Measurements from ENCODE around the gene ZMYM2.

ZMYM2 gene

DNA sequence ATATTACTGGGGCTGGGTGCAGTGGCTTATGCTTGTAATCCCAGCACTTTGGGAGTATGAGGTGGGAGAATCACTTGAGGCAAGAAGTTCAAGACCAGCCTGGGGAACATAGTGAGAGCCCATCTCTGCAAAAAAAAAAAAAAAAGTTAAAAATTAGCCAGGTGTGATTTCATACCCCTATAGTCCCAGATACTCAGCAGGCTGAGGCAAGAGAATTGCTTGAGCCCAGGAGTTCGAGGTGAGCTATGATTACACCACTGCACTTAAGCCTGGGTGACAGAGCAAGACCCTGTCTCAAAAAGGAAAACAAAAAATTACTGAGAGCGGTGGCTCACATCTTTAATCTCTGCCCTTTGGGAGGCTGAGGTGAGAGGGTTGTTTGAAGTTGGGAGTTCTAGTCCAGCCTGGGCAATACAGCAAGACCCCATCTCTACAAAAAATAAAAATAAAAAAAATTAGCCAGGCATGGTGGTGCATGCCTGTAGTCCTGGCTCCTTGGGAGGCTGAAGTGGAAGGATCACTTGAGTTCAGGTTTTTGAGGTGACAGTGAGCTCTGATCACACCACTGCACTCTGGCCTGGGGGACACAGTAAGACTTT lies 87.5 kb downstream of the ZMYM2 start:
- DNase-seq (ENCODE audit: low read depth in 3 of 3), result no peak

DNA sequence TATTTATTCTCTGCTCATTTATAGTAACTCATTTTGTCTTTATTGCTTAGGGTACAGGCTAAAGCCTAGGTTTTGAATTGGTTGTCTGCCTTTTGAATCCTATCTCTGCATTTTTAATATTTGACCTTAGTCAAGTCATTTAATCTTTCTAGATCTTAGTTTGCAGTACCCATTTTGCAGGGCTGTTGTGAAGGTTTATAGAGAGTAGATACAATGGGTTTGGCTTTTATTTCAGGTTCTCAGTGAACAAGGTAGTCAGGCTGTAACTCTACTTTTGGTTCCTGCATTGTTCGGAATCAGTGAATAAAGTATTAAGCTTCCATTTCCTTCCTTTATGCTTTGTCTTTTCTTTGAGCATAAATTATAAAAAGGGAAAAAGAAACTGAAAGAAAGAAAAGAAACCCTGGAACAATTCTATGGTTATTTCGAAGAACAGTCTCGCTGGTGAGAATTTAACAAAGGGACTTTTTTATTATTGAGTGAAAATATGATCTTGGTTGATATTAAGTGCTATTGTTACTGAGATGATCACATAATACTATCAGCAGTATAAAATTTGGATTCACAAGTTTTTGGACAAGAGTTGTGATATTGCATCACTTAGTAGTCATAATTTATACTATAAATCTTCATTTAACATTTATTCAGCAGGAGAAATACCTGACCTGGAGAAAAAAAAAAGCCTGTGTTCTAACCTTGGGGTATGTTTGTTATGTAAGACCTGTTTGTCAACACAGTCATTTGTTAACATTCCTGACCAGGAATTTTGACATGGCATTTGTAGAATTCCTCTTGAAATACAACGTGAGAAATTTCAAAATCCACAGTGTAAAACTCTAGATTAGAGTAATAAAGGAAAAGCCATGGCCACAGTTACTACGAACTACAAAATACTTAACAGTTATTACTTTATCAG lies 91.3 kb downstream of the ZMYM2 start:
- DNase-seq (ENCODE audit: low read depth in 3 of 3), result no peak

DNA sequence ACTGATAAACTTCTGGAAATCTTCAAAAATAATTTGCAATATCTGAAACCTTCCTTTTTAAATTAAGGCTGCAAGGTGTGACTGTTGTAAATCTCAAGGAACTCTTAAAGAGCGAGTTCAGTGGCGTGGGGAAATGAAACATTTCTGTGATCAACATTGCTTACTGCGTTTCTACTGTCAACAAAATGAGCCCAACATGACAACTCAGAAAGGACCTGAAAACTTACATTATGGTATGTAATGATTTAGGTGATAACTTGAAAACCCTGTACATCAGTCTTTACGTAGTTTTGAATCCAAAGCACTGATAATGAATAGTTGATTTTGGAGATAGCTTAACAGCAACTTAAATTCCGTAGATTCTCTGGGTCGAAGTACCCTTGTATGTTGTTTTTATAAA lies 92.8 kb downstream of the ZMYM2 start:
- DNase-seq (ENCODE audit: low read depth in 3 of 3), result no peak

DNA sequence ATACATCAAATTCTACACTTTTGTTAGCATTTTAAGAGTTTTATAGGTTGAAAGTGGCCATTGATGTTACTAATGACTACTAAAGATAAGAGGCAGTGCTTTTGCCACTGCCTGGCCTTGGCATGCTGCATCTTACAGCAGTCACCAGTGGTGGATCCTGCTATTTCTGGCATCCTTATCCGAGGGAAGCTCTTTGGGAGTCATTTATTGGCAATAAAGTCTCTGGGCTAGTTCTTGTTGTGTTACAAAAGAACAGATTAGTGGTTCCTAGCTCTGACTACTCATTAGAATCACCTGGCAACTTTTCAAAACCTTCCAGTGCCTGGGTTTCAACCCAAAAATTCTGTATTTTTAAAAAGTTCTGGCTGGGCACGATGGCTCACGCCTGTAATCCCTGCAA lies 94.5 kb downstream of the ZMYM2 start:
- DNase-seq (ENCODE audit: low read depth in 3 of 3), result no peak

DNA sequence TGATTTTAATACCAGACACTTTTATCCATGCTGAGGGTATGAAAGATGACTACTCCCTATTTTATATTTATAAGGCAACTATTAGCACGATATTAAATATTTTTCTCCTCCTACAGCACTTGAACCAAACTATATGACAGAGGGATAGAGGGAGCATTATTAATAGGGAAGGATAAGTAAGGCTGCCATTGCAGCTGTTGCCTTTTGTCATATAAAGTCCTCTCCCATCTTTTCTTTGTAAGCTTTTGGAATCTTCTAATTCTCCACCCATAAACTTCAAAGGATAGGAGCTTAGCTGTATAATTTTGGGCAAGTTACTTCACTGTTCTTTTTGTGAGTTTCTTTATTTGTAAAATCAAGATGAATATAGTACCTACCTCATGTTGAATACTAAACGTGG lies 95.4 kb downstream of the ZMYM2 start:
- no peak for DNase-seq (ENCODE audit: low read depth in 3 of 3)

DNA sequence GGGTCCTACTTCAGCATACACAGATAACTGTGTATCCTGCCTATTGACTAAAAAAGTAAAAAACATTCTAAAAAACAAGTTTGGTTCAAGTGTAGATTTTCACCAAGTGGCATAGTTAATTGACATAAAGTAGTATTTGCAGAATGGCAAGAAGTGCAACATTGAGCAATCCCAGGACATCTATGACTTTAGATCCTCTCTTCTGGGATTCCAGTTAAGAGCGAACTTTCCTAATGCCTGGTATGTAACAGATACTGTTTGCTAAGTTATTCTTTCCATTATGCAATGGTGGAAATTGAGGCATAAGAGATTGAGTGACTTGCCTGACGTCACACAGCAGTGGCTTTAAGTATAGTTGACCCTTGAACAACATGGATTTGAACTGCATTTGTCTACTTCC lies 96.1 kb downstream of the ZMYM2 start:
- no peak for DNase-seq (ENCODE audit: low read depth in 3 of 3)

DNA sequence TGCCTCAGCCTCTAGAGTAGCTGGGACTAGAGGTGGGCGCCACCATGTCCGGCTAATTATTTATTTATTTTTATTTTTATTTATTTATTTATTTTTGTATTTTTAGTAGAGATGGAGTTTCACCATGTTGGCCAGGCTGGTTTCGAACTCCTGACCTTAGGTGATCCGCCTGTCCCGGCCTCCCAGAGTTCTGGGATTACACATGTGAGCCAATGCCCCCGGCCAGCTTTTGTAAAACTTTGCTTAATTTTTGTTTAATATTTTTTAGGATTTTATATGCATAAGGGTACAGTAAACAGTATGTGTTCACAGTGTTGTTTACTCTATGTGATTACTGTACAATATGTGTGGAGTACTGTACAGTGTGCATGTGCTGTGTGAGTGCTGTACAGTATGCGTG lies 98.7 kb downstream of the ZMYM2 start:
- no peak for DNase-seq (ENCODE audit: low read depth in 3 of 3)

DNA sequence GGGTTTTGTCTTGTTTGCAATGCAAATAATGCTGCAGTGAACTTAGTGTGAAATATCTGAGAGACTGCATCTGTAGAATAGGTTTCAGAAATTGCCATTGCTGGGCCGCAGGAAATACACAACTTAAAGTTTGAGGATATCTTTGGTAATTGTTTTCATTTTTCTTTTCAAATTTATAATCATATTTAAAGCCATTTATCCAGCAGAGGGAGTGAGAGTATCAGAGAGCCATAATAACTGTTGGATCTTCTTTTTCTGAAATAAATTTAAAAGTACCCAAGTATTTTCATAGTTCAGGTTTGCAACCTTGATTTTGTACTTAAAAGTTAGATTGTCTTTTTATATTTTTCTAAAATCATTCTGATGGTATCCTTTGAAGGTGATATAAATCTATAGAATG lies 99.4 kb downstream of the ZMYM2 start:
- no peak for DNase-seq (ENCODE audit: low read depth in 3 of 3)

DNA sequence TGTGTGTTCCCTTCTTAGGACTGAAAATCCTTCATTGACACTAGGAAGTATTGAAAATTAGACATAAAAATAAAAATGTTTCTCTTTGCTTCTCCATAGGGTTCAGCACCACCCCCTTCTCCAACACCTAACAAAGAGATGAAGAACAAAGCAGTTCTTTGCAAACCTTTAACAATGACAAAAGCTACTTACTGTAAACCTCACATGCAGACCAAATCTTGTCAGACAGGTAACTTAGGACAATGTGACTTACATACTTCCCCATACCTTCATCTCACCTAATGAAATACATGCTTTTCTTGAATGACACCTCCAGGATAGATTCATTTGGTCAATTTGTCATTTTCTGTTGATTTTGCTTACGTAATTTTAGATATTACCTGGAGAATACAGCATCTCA lies 99.9 kb downstream of the ZMYM2 start:
- DNase-seq (ENCODE audit: low read depth in 3 of 3), result no peak

DNA sequence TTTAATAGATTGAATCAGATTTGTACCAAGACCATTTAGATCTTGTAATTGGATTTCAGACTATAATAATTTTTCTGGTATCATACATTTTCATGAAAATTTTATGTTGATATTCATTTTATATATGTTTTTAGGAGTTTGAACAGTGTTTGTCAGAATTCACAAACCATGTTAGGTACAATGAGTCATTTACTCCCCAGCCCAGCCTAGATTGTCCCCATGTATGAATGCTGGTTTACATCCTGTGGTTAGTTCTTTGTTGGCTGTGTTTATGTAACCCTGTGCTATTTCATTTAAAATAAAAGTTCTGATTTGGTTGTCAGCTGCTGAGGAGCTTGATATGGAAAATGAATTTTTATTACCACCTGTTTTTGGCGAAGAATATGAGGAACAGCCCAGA lies 105.6 kb downstream of the ZMYM2 start:
- no peak for DNase-seq (ENCODE audit: low read depth in 3 of 3)

DNA sequence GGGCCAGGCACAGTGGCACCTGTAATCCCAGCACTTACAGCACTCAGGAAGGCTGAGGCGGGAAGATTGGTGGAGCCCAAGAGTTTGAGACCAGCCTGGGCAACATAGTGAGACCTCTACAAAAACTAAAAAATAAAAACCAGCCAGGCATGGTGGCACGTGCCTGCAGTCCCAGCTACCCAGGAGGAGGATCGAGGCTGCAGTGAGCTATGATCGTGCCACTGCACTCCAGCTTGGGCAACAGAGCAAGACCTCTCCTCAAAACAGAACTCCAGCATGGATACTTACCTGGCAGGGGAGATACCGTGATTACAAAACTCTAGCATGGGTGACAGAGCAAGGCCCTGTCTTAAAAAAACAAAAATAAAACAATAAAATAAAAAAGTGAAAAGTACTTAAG lies 107.0 kb downstream of the ZMYM2 start:
- DNase-seq (ENCODE audit: low read depth in 3 of 3), result no peak

DNA sequence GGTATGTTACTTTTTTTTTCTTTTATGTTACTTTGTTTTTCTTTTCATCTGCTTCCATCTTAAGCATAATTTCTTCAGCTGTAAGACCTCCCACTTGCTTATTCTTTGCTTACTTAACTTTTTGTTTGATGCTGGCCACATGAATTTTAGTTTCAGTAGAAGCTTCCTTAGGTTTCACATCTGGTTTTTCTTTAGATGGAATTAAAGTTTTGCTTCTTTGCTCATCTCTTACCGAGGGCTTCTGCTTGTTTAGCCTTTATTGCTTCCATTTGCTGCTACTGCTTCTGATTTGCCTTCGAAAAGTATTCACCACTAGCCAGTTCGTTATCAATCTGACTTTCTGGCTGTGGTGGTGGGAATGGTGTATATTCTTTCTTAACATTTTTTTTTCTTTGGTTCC lies 111.4 kb downstream of the ZMYM2 start:
- DNase-seq (ENCODE audit: low read depth in 3 of 3), result no peak

DNA sequence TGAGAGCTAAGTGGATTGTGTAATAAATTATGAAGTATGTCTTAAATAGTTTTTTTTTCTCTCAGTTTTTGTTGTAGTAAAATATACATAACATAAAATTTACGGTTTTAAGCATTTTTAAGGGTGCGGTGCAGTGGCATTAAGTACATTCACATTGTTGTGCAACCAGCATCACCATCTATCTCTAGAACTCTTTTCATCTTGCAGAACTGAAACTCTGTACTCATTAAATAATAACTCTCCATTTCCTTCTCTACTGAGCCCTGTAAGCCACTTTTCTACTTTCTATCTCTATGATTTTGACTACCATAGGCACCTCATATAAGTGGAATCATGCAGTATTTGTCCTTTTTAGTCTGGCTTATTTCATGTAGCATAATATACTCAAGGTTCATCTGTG lies 115.2 kb downstream of the ZMYM2 start:
- no peak for DNase-seq (ENCODE audit: low read depth in 3 of 3)

DNA sequence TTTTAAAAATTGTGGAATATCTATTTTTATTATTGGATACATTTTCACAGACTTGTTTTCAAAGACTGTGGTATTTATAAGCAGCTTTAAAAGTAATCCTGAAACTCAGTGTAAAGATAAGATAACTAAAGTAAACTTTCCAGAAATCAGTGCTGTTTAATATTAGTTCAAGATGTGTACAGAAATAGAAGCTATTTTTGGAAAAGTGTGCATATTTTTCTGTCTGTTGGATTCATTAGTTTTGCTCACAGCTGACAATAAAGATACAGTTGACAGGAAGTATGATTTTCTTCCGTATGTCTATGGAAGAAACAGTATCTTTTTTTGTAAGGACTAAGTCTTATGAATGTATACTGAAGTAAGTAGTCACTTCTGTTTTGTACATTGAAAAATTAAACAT lies 116.4 kb downstream of the ZMYM2 start:
- no peak for DNase-seq (ENCODE audit: low read depth in 3 of 3)

DNA sequence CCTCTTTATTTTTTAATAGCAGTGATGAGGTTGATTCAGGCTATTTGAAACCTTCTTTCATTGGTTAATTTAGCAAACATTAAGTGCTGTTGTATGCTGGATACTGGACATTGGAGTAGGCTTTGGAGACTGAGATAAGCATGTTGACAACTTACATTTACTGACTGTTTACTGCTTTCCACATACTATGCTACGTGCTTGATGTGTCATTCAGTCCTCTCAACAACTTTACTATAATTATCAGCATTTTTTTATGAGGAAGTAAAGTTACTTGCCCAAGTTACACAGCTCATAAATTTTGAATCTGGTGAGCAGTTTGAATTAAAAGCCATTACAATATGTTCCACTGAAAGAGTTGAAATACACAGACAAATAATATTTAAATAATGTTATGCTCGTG lies 118.6 kb downstream of the ZMYM2 start:
- no peak for DNase-seq (ENCODE audit: low read depth in 3 of 3)

DNA sequence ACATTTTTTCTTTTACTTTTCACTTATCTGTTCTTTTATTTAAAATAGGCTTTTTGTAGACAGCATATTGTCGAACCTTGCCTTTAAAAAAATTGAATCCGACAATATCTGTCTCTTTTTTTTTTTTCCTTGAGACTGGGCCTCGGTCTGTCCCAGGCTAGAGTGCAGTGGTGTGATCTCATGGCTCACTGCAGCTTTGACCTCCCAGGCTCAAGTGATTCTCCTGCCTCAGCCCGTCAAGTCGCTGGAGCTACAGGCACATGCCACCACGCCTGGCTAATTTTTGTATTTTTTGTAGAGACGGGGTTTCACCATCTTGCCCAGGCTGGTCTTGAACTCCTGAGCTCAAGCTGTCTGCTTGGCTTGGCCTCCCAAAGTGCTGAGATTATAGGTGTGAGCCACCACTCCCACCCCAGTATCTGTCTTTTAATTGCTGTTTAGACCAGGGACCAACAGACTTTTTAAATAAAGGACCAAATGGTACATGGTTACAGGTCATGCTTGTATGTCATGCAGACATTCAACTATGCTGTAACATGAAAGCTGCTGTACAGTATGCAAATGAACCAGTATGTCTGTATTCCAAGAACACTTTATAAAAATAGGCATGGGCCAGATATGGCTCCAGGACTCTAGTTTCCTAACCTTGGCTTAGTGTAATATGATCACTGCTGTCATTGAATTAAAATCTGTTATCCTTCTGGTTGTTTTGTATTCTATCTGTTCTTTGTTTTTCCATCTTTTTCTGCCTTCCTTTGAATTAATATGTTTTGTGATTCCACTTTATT lies 122.0 kb downstream of the ZMYM2 start:
- no peak for DNase-seq (ENCODE audit: low read depth in 3 of 3)

DNA sequence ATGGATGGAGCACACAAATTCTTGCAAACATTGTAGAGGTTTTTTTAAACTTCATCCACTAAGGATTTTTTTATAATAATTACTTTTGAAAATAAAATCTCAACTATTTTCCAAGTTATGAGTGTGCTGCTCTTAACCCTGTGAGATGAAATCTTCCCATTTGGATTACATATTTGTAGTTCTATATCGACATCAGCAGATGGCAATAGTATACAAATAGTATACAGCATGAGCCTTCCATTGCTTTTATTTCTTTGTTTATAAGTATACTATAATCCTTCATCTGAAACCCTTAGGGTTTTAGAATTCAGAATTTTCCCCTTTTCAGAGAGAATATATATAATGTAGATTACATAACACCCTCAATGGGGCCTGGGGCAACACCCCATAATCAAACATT lies 131.8 kb downstream of the ZMYM2 start:
- no peak for DNase-seq (ENCODE audit: low read depth in 3 of 3)

DNA sequence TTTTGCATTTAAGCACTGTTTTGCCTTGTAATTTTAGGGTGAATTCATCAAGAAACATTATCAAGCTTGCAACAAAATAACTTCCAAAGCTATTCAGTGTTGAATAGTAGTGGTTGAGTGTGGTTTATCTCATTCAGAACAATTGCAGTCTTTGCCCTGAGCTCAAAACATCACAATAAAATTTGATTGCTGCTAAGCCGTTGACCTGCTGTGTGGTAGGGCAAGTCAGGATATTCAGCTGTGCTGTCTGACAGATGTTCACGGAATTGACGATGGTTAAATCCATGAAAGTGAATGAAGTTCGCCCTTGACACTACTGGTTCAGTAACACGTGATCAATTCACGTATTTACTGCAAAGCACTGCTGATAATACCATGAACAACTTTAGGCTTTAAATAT lies 135.4 kb downstream of the ZMYM2 start:
- DNase-seq (ENCODE audit: low read depth in 3 of 3), result no peak

DNA sequence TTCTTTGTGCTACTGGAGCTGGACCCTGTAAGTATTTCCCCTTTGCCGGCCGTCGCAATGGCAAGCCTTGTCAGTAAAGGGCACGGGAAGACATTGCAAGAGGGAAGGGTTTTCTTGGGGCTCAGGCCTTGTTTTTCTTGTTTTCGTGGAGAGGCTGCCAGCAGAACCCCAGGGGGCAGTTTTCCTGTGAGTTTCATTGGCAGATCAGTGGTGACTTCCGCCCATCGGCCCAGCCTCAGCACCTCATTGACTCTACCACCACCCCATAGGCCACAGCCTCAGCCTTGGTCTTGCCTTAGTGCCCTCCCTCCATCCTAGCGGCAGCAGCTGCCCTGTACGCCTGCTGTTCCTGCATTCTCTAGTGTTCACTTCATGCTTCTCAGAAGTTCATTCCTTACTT lies 140.8 kb downstream of the ZMYM2 start:
- no peak for DNase-seq (ENCODE audit: low read depth in 3 of 3)

DNA sequence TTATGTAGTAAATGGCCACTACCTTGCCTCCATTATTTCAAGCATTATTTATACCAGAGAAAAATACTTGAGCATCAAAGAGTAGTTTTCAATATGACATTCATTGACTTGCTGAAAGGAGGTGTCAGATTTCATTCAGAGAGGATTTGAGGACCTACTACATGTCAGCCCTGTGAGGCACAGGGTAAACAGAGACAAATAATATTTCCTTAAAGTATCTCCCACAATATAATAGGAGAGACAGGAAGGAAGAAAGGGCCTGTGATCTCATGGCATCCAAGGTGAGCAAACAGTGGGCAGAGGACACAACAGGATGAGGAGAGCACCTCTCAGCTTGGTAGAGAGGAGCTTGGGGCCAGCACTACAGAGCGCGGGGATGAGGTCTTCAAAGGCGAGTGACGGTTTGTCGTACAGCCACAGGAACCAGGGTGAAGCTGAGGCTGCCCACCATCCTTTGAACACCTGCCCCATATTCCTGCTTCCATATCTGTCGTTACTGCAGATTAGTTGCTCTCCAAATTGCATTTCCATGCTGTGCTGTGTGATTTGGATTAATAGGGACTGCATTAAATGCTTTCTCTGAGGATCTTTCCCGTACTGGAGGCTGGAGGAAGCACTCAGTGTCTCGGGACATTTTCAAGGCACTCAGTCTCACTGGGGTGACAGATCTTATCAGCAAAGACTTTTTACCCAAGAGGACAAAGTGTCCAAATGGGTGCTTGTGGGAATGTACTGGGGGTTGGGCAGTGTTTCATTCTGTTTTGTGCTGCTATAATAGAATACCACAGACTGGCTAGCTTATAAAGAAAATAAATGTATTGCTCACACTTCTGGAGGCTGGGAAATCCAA lies 143.2 kb downstream of the ZMYM2 start:
- no peak for DNase-seq (ENCODE audit: low read depth in 3 of 3)

DNA sequence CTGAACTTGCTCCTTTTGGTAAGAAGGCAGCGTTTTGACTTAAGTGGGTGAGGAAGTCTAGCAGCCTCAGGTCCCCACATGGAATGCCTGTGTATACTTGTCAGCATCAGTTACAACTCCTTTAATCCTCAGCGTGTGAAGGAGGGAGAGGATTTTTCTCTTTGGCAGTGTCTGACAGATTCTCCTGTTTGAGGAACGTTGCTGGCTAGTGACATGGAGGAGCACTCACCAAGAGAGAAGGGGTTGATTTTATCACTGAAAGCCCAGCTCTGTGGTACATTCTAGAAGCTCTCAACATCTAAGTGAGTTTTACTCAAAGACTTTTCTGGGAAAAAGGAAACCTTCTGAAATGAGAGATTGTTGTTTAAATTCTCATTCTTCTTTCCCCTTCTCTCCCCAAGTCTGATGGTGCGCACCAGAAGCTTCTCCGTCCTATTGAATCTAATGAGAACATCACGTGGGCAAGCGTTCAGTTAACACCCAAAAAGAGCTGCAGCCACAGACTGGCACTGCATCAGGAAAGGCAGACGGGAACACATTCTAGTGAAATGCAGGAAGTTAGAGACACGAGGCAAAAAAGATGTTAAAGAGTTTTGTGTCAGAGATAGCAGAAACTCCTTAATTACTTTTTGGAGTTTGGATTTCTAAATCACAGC lies 144.1 kb downstream of the ZMYM2 start:
- DNase-seq (ENCODE audit: low read depth in 3 of 3), result no peak
